Measurements from ENCODE around the gene PLIN3. TPM values are rescaled to one million over a fixed set of nuclear protein-coding genes. Genes with fewer than 3 reads are reported as not detected.

PLIN3 gene
- total and polyA plus RNA-seq, 9 of the 15 experiments (the other 6 are each of a cell fraction or from before 2014, with no cell fraction given): 7.5 to 75.6 (median 43.1) TPM

DNA sequence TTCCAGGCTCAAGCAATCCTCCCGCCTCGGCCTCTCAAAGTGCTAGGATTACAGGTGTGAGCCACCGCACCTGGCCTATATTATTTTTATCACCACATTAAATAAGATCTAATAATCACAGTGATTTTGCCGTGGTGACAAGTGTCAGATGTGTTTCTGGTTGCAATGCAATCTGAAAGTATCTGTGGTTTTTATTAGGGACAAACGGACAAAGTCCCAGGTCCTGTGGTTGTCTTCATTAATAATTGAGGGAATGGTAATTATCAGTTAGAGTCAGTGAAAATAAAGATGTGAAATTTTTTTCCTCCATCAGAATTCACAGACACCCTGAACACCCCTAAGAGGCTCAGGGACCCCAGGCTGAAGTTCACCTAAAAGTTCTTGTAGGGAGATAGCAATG, 34.7 kb downstream of the PLIN3 start:
- in situ Hi-C loops (cut with MboI): no loop called here
- ChIA-PET CTCF (ENCODE audit: low intra/inter-chr PET ratio) (no interaction called here), POLR2A (no interaction called here)
- H3K9me1 ChIP-seq (ENCODE audit: control insufficient read depth, insufficient read depth, low read length): no peaks in the 10 kb centered on the region
- no peak overlapping the region for H3K4me3 ChIP-seq
- FAIRE-seq (no peak), ATAC-seq (no peak), DNase-seq (ENCODE audit: extremely low read depth in 1 of 4, low spot score in 3 of 4) (no peak)
- no peak overlapping the region for H3K27ac ChIP-seq (ENCODE audit: extremely low read depth, low read depth, low read length)
- no peak overlapping the region for H3K9ac ChIP-seq (ENCODE audit: insufficient read depth in 1 of 2, low read depth in 2 of 2, low read length in 2 of 2)
- no peaks in the 10 kb centered on the region; the same call in 1 of the 2 replicates for H3K9me3 ChIP-seq (replicated peaks; ENCODE audit: control insufficient read depth, insufficient read depth, low read depth, low read length)
- intact Hi-C loops (cut with micrococcal nuclease): no loop called here
- peaks cover 28% of the 10 kb centered on the region for H3K79me2 ChIP-seq (ENCODE audit: control insufficient read depth, insufficient read depth, low read length)
- no peak overlapping the region for H3K4me2 ChIP-seq (ENCODE audit: insufficient read depth, low read length)
- peaks cover 4% of the 10 kb centered on the region; the same call in 1 of the 3 replicates for H3K36me3 ChIP-seq (ENCODE audit: control insufficient read depth, insufficient read depth, low read length)
- H3K27me3 ChIP-seq (ENCODE audit: control insufficient read depth in 2 of 2, insufficient read depth in 2 of 2, low read length in 2 of 2): no peaks in the 10 kb centered on the region
- H2AFZ ChIP-seq (ENCODE audit: low read depth, low read length): no peak overlapping the region
- WGBS (ENCODE audit: insufficient coverage, low coverage, missing lambda C conversion rate): 84% methylated on average over 5 of the region's 5 CpGs
- peaks cover 7 to 15% of the 10 kb centered on the region in 2 experiments; a peak in 4 of 5 replicates for H3K4me1 ChIP-seq (replicated peaks in 1 of 2; ENCODE audit: control insufficient read depth in 2 of 2, insufficient read depth in 2 of 2, low read length in 2 of 2)
- no TSS peak for BruUV-seq (replicated peaks)
- H4K20me1 ChIP-seq (replicated peaks; ENCODE audit: control insufficient read depth, insufficient read depth, low read length): no peaks in the 10 kb centered on the region
- TF ChIP-seq, protein P1, sequence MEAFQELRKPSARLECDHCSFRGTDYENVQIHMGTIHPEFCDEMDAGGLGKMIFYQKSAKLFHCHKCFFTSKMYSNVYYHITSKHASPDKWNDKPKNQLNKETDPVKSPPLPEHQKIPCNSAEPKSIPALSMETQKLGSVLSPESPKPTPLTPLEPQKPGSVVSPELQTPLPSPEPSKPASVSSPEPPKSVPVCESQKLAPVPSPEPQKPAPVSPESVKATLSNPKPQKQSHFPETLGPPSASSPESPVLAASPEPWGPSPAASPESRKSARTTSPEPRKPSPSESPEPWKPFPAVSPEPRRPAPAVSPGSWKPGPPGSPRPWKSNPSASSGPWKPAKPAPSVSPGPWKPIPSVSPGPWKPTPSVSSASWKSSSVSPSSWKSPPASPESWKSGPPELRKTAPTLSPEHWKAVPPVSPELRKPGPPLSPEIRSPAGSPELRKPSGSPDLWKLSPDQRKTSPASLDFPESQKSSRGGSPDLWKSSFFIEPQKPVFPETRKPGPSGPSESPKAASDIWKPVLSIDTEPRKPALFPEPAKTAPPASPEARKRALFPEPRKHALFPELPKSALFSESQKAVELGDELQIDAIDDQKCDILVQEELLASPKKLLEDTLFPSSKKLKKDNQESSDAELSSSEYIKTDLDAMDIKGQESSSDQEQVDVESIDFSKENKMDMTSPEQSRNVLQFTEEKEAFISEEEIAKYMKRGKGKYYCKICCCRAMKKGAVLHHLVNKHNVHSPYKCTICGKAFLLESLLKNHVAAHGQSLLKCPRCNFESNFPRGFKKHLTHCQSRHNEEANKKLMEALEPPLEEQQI (IDR thresholded peaks at IDR 0.05): no peak
- no peak for TF ChIP-seq NFIC (IDR thresholded peaks at IDR 0.05)
- TF ChIP-seq, protein P2, sequence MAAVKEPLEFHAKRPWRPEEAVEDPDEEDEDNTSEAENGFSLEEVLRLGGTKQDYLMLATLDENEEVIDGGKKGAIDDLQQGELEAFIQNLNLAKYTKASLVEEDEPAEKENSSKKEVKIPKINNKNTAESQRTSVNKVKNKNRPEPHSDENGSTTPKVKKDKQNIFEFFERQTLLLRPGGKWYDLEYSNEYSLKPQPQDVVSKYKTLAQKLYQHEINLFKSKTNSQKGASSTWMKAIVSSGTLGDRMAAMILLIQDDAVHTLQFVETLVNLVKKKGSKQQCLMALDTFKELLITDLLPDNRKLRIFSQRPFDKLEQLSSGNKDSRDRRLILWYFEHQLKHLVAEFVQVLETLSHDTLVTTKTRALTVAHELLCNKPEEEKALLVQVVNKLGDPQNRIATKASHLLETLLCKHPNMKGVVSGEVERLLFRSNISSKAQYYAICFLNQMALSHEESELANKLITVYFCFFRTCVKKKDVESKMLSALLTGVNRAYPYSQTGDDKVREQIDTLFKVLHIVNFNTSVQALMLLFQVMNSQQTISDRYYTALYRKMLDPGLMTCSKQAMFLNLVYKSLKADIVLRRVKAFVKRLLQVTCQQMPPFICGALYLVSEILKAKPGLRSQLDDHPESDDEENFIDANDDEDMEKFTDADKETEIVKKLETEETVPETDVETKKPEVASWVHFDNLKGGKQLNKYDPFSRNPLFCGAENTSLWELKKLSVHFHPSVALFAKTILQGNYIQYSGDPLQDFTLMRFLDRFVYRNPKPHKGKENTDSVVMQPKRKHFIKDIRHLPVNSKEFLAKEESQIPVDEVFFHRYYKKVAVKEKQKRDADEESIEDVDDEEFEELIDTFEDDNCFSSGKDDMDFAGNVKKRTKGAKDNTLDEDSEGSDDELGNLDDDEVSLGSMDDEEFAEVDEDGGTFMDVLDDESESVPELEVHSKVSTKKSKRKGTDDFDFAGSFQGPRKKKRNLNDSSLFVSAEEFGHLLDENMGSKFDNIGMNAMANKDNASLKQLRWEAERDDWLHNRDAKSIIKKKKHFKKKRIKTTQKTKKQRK (IDR thresholded peaks at IDR 0.05; ENCODE audit: borderline replicate concordance, low read depth, low read length): no peak
- no peak for TF ChIP-seq FOXJ2 (tag; IDR thresholded peaks at IDR 0.05)
- TF ChIP-seq, protein P3, sequence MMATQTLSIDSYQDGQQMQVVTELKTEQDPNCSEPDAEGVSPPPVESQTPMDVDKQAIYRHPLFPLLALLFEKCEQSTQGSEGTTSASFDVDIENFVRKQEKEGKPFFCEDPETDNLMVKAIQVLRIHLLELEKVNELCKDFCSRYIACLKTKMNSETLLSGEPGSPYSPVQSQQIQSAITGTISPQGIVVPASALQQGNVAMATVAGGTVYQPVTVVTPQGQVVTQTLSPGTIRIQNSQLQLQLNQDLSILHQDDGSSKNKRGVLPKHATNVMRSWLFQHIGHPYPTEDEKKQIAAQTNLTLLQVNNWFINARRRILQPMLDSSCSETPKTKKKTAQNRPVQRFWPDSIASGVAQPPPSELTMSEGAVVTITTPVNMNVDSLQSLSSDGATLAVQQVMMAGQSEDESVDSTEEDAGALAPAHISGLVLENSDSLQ (IDR thresholded peaks at IDR 0.05): no peak
- no peak for TF ChIP-seq SP2 (IDR thresholded peaks at IDR 0.05; ENCODE audit: extremely low read depth, low read depth, low read length, poor library complexity, severe bottlenecking)
- TF ChIP-seq, protein P4, sequence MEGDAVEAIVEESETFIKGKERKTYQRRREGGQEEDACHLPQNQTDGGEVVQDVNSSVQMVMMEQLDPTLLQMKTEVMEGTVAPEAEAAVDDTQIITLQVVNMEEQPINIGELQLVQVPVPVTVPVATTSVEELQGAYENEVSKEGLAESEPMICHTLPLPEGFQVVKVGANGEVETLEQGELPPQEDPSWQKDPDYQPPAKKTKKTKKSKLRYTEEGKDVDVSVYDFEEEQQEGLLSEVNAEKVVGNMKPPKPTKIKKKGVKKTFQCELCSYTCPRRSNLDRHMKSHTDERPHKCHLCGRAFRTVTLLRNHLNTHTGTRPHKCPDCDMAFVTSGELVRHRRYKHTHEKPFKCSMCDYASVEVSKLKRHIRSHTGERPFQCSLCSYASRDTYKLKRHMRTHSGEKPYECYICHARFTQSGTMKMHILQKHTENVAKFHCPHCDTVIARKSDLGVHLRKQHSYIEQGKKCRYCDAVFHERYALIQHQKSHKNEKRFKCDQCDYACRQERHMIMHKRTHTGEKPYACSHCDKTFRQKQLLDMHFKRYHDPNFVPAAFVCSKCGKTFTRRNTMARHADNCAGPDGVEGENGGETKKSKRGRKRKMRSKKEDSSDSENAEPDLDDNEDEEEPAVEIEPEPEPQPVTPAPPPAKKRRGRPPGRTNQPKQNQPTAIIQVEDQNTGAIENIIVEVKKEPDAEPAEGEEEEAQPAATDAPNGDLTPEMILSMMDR (IDR thresholded peaks at IDR 0.05 in 2 of 3, conservative IDR thresholded peaks at IDR 0.05 in 1 of 3; ENCODE audit: insufficient read depth in 2 of 3, low read depth in 1 of 3, low read length in 3 of 3): no peak
- no peak for TF ChIP-seq MYC (IDR thresholded peaks at IDR 0.05; ENCODE audit: low read depth, low read length)
- no peak for TF ChIP-seq MYC (CRISPR knock-in tag; IDR thresholded peaks at IDR 0.05; ENCODE audit: borderline replicate concordance, low read depth)
- TF ChIP-seq ILK (tag; IDR thresholded peaks at IDR 0.05; ENCODE audit: borderline replicate concordance, low read depth): no peak
- TF ChIP-seq, protein P5, sequence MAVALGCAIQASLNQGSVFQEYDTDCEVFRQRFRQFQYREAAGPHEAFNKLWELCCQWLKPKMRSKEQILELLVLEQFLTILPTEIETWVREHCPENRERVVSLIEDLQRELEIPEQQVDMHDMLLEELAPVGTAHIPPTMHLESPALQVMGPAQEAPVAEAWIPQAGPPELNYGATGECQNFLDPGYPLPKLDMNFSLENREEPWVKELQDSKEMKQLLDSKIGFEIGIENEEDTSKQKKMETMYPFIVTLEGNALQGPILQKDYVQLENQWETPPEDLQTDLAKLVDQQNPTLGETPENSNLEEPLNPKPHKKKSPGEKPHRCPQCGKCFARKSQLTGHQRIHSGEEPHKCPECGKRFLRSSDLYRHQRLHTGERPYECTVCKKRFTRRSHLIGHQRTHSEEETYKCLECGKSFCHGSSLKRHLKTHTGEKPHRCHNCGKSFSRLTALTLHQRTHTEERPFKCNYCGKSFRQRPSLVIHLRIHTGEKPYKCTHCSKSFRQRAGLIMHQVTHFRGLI (CRISPR knock-in tag; IDR thresholded peaks at IDR 0.05): no peak

Measured in K562 (cell line).